ENCODE data around the gene LRRC42.
"Not testable (repeated sequence)": the region's sequence is repeated elsewhere in the genome, so short reads cannot be mapped to it uniquely, and the experiment has no call there.

The LRRC42 gene

DNA sequence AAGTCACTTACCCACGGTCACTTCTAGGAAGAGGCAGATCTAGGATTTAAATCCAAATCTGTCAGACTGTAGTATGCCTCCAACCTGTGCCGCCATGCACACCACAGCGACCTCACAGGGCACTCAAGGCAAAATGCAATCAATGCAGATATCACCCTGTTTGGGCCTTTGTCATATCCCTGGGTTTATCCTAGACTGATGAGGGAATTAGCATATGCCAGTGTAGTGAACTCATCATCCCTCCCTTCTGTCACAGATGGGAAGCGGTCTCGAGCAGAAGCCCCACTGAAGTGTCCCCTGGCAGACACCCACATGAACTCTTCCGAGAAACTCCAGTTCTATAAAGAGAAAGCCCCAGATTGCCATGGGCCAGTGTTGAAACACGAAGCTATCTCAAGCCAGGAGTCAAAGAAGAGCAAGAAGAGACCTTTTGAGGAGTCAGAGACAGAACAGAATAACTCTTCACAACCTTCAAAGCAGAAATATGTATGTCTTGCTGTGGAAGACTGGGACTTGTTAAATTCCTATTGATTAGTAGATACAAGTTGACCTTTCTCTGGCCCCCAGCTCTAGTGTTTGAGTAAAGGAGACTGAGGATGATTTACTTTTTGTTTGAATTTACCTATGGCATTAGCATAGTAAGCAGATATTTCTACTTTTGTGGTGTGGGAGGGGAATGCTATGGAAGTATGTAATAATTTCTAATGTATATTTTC is 21.4 kb downstream of the LRRC42 start:
- DNase-seq (ENCODE audit: low read depth) = no peak

DNA sequence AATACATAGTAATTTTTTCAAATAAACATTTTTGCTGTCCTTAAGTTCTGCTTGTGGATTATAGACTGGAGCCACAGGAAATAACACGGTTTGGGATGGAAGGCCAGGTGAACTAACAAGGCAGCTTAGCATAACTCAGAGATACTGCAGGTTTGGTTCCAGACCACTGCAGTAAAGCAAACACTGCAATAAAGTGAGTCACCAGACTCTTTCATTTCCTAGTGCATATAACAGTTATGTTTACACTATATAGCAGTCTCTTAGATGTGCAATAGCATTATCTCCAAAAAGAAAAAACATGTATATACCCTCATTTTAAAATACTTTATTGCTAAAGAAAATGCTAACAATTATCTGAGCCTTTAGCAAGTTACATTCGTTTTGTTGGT is 22.0 kb downstream of the LRRC42 start:
- DNase-seq (ENCODE audit: low read depth) = no peak

DNA sequence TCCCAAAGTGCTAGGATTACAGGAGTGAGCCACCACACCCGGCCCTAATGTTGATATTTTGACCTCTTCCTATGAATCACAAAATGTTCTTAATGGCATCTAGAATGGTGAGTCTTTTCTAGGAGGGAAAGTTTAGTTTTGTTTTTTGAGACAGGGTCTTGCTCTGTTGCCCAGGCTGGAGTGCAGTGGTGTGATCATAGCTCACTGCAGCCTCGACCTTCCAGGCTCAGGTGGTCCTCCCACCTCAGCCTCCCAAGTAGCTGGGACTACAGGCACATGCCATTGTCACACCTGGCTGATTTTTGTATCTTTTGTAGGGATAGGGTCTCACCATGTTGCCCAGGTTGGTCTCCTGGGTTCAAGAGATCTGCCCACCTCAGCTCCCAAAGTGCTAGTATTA is 23.2 kb downstream of the LRRC42 start:
- not testable (repeated sequence) for DNase-seq (ENCODE audit: low read depth)

DNA sequence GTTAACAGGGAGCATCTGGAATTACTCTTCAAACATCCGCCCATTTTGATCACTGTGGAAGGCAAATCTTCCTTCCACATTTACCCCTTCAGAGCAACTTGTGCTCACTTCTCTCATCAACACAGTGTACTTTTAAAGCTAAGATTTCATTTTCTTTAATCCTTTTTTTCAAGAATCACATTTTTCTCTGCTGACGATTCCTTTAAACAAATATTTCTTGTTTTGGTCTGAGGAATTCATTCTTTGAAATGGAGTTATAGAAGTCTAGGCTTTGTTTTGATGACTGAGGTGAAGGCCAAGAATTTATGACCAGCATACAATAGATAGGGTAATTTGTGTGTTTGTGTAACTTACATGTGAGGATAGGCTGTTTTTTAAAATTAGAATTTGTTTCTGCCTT is 25.6 kb downstream of the LRRC42 start:
- no peak for DNase-seq (ENCODE audit: low read depth)

DNA sequence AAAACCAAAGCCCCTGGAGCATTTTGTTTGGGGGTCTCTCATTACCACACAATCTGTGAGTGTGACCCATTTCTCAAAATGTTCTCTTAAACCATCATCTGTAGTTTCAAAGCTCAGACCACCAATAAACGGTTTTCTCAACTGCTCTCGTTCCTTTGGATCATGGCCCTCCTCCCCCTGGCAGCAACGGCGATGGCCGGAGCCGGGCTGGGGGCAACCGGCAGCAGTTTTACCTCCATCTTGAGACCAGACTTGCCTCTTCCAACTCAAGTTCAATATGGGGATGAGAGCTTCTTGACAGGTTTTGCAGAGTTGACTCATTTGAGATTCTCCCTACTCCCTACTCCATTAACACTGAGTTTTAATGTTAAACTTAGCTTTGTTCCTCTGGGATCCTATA is 29.7 kb downstream of the LRRC42 start:
- DNase-seq (ENCODE audit: low read depth) = no peak

DNA sequence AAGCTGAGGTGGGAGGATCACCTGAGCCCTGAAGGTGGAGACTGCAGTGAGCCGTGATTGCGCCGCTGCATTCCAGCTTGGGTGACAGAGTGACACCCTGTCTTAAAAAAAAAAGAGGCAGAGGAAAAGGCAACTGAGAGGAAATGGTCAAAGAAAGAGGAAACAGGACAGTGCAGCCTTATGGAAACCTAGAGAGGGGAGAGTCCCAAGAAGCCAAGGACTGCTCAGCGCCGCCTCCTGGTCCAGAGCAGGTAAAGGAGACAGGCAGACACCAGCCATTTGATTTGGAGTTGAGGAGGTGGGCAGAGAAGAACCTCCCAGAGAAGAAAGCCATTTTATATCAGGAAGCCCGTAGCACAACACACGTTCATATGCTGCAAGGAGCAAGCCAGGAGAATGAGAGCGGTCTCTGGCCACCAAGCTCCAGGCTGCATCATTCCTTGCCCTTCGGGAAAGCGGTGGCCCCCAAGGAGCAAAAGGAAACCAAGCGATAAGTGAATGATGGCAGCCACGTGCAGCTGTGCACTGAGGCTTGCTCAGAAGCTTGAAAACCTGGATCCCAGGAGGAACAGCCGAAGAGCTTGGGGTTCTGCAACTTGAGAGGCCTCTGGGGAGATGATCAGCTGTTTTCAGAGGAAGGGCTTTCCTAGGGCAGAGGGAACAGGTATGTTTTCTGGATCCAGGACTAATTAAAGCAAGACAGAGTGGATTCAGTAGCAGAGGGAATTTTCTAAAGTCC is 33.7 kb downstream of the LRRC42 start:
- DNase-seq (ENCODE audit: low read depth) = no peak

DNA sequence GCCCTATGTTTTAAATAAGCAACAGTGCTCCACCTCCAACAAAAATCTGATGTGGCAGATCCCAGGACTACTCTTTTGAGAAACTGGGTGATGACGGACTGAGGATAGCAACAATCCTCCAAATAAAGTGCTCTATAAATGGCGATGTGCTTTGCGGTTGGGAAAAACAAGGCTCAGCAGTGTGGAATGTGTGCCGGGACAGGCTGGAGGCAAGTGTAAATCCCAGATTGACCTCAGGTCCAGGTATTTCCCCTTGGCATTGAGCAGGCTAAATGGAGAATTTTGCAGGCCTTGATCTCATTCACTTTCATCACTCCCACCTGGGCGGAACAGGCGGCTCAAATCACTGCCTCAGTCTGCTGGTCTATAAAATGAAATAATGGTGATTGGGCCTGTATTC is 35.1 kb downstream of the LRRC42 start:
- no peak for DNase-seq (ENCODE audit: low read depth)

DNA sequence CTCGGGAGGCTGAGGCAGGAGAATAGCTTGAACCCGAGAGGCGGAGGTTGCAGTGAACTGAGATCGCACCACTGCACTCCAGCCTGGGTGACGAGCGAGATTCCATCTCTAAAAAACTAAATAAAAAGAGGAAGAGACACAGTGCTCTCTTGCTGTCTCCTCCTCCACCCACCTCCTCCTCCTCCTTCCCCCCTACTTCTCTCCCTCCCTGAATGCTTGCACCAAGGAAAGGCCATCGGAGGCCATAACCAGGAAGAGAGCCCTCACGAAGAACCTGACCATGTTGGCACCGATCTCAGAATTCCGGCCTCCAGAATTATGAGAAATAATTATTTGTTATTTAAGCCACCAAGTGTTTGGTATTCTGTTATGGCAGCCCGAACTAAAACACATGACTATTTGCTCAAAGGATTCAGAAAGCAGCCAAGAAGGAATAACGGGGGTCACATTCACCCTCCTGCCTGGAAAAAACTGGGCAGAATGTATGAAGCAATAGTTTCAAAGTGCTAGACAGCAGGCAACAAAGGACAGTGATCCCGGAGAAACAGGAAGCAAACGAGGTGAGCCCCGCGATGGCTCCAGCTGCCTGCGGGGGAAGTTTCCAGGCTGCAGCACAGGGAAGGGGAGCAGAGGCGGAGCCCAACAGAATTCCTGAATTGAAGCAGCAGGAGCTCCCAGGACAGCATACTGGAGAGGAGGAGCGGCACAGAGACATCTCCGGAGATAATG is 36.0 kb downstream of the LRRC42 start:
- DNase-seq (ENCODE audit: low read depth) = no peak

DNA sequence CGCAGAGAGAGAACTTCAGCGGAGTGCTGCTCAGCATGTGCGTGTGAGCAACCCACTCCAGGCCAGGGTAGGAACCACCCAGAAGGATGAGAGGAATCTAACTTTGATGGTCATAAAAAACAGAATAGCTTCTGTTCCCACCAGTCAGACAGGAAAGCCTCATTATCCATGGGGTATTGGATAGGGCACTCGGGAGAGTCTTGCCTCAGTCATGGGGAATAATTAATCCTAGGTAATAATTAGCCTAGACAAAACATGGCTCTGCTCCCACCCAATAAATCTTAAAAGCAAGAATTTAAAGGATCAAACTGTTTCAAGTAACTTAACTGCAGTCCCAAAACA is 36.6 kb downstream of the LRRC42 start:
- DNase-seq (ENCODE audit: low read depth) = no peak

DNA sequence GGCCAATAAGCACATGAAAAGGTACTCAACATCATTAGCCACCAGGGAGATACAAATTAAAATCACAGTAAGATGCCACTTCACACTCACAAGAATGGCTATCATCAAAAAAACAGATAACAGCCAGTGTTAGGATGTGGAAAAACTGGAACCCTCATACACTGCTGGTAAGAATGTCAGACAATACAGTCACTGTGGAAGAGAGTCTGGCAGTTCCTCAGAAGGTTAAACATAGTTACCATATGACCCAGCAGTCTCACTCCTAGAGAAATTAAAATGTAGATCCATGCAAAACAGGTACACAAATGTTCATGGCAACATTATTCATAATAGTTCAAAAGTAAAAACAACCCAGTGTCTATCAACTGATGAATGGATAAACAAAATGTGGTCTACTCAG is 38.6 kb downstream of the LRRC42 start:
- no peak for DNase-seq (ENCODE audit: low read depth)

DNA sequence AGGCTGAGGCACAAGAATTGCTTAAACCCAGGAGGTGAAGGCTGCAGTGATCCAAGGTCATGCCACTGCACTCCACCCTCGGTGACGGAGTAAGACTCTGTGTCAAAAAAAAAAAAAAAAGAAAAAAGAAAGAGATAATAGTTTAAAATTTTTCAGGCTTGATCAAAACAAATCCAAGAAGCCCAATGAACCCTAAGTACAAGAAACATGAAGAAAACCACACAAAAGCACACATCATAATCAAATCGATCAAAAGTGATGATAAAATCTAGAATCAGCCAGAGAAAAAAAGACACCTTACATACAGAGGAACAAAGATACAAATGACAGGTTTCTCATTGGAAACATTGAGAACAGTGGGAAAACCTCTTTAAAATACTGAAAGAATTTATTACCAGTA is 40.3 kb downstream of the LRRC42 start:
- no peak for DNase-seq (ENCODE audit: low read depth)

DNA sequence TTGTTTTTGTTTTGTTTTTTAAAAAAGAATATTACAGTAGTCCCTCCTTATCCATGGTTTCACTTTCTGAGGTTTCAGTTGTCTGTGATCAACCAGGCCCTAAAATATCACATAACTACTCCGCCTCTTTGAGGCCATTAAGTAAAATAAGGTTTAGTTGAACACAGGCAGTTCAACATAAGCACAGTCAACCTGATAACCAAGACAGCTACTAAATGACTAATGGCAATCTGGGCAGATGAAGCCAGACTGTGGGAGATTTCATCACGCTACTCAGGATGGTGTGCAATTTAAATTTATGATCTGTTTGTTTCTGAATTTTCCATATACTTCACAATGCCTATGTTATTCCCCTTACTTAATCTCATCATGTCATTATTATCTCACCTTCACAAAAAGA is 41.7 kb downstream of the LRRC42 start:
- DNase-seq (ENCODE audit: low read depth) = no peak

DNA sequence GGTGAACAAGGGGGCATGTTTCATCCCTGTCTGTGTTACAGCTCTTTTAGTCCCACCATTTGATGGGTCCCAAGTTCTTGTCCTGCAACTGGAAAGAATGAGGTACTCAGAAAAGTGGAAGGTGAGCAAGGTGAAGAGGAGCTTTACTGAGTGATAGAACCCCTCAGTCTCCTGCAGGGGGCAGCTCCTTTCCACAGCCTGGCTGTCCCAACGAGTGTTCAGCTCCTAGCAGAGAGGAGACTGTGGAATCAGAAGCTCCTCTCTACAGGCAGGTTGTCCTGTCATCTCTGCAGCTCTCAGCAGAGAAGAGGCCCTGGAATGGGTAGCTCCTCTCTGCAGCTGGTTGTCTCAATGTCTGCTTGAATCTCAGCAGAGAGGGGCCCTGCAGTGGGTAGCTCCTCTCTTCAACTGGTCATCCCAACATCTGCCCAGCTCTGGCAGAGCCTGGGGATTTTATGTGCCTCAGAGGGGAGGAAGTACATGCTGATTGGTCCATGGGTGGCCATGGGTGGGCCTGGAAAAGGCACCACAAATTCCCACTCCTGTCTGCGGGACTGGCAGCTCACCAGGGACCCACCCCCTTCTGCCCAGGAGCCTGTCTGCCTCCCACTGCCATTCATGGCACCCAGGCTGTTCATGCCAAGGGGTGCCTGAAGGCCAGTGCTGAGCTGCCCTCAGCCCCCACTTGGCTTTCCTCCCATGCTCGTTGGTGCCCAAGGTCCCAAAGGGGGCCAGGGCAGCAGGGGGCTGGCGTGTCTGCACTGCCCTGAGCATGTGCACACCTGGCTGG is 46.1 kb downstream of the LRRC42 start:
- no peak for DNase-seq (ENCODE audit: low read depth)

DNA sequence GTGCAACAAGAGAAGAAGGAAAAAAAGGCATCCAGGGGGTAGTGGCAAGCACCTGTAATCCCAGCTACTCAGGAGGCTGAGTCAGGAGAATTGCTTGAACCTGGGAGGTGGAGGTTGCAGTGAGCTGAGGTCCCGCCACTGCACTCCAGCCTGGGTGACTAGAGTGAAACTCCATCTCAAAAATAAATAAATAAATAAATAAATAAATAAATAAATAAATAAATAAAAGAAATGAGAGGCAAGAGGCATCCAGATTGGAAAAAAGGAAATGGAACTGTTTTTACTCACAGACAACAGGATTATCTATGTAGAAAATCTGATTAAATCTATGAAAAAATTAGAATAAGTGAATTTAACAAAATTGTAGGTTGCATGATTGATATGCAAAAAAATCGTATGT is 48.4 kb downstream of the LRRC42 start:
- not testable (repeated sequence) for DNase-seq (ENCODE audit: low read depth)

DNA sequence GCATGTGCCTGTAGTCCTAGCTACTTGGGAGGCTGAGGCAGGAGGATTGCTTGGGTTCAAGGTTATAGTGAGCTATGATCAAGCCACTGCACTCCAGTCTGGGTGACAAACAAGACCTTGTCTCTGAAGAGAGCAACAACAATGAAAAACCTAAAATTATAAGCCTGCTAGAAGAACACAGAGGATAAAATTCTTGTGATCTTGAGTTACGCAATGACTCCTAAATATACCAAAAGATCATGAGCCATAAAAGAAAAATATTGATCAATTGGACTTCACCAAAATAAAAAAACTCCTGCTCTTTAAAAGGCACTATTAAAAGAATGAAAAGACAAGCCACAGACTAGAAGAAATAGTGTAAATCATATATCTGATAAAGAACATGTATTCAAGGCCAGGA is 49.5 kb downstream of the LRRC42 start:
- DNase-seq (ENCODE audit: low read depth) = no peak

DNA sequence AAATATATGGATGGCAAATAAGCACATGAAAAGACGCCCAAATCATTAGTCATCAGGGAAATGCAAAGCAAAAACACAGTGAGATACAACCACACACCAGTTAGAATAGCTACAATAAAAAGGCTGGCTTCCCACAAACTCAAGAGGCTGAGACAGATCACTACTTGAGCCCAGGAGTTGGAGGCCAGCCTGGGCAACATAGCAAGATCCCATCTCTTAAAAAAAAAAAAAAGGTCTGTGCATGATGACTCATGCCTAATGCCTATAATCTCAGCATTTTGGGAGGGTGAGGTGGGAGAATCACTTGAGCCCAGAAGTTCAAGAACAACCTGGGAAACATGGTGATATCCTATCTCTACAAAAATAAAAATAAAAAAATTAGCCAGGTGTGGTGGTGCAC is 52.1 kb downstream of the LRRC42 start:
- DNase-seq (ENCODE audit: low read depth) = no peak

DNA sequence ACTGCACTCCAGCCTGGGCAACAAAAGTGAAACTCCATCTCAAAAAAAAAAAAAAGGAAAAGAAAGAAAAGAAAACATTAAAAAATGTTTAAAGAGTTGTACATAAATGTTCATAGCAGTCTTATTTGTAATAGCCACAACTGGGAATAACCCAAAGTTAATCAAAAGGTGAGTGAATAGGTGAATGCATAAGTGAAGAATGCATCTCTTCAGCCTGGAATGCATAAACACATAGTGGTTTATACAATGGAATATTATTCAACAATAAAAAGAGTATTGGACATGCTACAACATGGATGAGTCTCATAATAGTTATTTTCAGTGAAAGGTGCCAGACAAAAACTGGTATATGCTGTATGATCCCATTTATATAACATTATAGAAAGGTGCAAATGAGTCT is 53.8 kb downstream of the LRRC42 start:
- no peak for DNase-seq (ENCODE audit: low read depth)

DNA sequence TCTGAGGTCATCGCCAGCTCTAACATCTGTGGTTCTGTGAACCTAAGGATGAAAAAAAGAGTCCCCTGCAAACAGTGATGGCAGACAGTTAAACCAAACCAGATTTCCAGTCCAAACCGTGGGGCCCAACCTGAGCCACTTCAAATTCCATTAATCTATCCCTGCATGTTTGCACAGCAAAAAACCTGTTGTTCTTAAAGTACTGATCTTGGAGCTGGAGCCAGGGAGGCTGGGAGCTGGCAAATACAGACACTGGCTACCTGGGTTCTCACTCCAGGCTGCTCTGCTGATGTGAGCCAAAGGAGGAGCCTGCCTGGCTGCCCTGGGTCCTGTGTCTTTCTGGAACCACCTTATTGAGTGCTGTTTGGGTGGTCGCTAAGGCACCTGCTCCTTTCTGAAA is 55.4 kb downstream of the LRRC42 start:
- no peak for DNase-seq (ENCODE audit: low read depth)

DNA sequence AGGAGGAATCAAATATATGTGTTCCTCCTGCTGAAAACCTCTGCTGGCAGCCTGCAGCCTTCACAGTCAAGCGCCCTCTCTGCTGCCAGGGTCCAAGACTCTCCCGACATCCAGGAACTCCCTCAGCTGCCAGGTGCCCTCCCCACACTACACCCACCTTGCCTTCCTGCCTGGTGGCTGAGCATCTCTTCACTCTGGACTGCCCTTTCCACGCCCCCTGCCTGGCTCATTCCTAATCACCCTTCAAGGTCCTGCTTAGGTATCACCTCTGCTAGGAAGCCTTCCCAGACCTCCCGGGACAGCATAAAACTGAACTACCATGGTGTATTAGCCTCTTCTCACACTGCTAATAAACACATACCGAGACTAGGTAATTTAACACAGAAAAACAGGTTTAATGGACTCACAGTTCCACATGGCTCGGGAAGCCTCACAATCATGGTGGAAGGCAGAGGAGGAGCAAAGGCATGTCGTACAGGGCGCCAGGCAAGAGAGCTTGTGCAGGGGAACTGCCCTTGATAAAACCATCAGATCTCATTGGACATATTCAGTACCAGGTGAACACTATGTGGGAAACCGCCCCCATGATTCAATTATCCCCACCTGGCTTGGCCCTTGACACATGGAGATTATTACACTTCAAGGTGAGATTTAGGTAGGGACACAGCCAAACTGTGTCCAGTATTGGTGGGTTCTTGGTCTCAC is 56.5 kb downstream of the LRRC42 start:
- DNase-seq (ENCODE audit: low read depth) = no peak

DNA sequence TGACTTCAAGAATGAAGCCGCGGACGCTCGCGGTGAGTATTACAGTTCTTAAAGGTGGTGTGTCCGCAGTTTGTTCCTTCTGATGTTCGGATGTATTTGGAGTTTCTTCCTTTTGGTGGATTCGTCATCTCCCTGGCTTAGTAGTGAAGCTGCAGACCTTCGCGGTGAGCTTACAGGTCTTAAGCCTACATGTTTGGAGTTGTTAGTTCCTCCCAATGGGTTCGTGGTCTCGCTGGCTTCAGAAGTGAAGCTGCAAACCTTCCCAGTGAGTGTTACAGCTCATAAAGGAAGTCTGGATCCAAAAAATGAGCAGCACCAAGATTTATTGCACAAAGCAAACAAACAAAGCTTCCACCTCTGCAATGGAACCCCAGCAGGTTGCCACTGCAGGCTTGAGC is 57.1 kb downstream of the LRRC42 start:
- no peak for DNase-seq (ENCODE audit: low read depth)

DNA sequence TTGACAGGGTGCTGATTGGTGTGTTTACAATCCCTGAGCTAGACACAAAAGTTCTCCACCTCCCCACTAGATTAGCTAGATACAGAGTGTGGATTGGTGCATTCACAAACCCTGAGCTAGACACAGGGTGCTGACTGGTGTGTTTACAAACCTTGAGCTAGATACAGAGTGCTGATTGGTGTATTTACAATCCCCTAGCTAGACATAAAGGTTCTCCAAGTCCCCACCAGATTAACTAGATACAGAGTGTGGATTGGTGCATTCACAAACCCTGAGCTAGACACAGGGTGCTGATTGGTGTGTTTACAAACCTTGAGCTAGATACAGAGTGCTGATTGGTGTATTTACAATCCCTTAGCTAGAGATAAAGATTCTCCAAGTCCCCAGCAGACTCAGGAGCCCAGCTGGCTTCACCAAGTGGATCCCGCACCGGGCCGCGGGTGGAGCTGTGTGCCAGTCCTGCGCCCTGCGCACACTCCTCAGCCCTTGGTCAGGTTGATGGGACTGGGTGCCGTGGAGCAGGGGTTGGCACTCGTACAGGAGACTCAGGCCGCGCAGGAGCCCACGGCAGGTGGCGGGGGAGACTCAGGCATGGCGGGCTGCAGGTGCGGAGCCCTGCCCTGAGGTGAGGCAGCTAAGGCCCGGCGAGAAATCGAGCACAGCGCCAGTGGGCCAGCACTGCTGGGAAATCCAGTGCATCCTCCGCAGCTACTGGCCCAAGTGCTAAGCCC is 57.8 kb downstream of the LRRC42 start:
- DNase-seq (ENCODE audit: low read depth) = not testable (repeated sequence)

Measured in stimulated activated CD8-positive, alpha-beta memory T cell treated with anti-CD3 and anti-CD28 coated beads, Interleukin-15, amount 100 ng/mL, for 1 hour (primary cell).